AG09309 (cell line): ENCODE results near the gene MAN1A2.
A peak's percentile ranks its signal among the peaks of the same experiment; 100 is the strongest.

Experiments
- DNase-seq: peaks from one replicate; pipeline ENCODE4 v3.0.0-alpha.2; 2010; ENCODE audit warnings: low read depth
- H3K4me3 ChIP-seq: 2 replicates; pipeline ENCODE4 v1.5.1; 2011; ENCODE audit warnings: mild to moderate bottlenecking, low read depth, low read length, moderate library complexity; ENCODE audit not compliant: control insufficient read depth
- TF ChIP-seq, protein P1 (sequence below): IDR thresholded peaks from 2 replicates; pipeline ENCODE4 v1.5.1; 2011; ENCODE audit warnings: mild to moderate bottlenecking, low read depth, low read length, inconsistent platforms; ENCODE audit not compliant: insufficient read depth, control insufficient read depth; ENCODE audit errors: missing control alignments

Gene MAN1A2

DNA sequence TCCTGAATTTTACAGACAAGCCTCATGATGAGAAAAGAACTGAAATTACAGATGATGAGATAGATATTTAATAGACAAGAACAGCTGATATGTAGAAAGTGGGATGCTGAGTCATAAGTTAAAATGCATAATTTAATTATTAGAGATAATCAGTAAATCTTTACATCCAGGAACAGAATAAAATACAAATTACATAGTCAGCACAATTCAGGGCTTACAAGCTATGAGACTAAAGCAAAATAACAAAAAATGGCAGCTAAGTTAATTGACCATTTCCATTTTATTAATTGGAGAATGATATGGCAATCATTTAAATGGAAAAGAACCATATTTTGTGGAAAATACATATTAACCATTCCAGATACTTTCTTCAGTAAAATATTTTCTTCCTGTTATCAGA lies 40.2 kb upstream of the MAN1A2 start:
- TF ChIP-seq, protein P1, sequence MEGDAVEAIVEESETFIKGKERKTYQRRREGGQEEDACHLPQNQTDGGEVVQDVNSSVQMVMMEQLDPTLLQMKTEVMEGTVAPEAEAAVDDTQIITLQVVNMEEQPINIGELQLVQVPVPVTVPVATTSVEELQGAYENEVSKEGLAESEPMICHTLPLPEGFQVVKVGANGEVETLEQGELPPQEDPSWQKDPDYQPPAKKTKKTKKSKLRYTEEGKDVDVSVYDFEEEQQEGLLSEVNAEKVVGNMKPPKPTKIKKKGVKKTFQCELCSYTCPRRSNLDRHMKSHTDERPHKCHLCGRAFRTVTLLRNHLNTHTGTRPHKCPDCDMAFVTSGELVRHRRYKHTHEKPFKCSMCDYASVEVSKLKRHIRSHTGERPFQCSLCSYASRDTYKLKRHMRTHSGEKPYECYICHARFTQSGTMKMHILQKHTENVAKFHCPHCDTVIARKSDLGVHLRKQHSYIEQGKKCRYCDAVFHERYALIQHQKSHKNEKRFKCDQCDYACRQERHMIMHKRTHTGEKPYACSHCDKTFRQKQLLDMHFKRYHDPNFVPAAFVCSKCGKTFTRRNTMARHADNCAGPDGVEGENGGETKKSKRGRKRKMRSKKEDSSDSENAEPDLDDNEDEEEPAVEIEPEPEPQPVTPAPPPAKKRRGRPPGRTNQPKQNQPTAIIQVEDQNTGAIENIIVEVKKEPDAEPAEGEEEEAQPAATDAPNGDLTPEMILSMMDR: no peak
- no peak for DNase-seq
- H3K4me3 ChIP-seq: no peak overlapping the region

DNA sequence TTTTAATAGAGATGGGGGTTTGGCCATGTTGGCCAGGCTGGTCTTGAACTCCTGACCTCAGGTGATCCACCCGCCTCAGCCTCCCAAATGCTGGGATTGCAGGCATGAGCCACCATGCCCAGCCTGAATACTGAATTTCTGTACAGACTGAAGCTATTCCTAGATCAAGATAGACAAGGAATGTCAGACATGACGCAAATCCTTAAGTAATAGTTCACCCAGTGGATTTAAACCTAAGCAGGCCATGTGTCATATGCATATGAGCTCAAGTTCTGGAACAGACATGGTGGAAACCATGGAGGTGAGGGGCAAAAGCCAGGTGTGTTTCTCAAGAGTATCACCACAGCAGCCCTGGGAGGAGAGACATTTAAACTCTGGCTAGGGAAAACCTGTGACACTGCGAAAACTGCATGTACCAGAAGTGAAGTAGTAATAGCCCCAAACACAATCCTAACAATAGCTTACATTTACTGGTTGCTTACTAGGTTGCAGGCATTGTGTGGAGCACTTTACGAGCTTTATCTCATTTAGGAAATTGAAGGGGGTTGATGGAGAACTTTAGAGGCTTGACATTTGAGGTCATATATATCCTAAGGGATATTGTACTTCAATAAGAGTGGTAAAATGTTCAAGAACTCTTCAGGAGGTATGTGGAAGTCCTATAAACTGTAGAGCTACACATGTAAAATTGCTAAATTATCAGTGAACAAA lies 31.7 kb upstream of the MAN1A2 start:
- no peak for DNase-seq
- TF ChIP-seq, protein P1: no peak

DNA sequence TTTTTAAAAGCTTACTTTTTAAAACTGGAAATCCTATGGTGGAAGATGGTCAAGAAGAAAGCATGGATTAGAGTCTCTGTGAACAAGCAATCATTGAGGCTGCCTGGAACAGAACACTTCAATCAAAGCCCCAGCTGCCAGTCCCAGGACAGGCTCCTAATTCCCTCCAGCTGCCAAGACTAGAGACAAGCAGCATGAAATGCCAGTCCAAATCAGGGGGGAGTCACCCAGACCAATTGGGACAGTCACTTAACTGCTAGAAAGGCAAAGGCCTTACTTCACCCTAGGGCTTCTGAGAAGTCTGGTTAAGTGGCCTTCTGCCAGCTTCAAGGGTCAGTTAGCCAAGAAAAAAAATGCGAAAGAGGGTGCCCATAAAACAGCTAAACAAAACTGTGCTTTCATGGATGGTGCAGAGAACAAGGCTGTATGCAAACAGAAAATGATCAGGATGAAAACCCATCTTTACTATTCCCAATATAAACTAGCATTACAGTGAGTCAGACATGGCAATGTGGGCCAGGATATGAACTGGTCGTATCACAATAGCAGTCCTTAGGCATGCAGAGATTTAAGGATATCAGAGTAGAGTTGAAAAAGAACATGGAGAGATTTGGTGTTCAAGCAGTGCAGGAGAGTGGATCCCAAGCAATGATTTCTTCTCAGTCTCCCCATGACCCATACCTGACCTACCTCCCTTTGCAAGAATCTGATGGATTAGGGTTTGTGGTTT lies 31.0 kb upstream of the MAN1A2 start:
- TF ChIP-seq, protein P1: no peak
- DNase-seq: no peak
- H3K4me3 ChIP-seq: no peak overlapping the region

More for the DNA sequence above, 31.7 kb upstream of the MAN1A2 start:
- H3K4me3 ChIP-seq: no peak overlapping the region

DNA sequence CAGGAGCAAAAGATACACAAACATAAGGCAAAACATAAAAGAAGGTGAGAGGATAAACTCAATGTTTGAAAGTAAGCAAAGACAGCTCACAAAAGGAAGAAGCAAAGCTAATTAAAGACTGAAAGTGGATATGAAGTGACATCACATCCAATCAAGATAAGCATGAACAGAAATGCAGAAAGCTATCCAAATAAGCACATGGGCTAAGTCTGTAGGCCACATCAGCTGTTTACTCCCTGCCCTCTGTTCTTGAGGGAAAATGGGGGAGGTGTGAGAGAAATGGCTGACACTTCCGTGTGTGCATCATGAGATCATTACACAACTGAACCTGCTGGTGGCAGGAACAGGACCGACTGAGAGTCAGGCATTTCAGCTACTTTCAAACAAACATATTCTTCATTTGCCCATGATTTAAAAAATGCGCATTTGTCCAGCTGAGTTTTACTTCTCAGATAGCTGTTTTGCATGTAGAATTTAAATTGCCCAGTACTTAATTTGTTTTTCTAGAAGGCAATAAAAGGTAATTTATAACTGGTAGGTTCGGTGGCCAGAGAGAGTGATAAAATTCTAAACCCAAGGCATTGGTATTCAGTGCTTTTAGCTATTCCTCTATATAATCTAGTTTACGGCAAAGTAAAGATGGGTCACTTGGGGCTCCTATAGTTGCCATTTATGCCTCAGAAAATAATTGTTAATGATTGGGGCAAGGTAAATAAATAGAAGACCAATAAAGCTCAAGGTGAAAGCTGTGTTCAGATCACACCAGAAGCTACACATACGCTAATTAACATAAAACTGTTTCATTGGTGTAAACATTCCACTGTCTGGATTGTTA lies 27.2 kb upstream of the MAN1A2 start:
- peak; percentile 21 for DNase-seq
- TF ChIP-seq, protein P1: no peak
- H3K4me3 ChIP-seq: no peak overlapping the region

DNA sequence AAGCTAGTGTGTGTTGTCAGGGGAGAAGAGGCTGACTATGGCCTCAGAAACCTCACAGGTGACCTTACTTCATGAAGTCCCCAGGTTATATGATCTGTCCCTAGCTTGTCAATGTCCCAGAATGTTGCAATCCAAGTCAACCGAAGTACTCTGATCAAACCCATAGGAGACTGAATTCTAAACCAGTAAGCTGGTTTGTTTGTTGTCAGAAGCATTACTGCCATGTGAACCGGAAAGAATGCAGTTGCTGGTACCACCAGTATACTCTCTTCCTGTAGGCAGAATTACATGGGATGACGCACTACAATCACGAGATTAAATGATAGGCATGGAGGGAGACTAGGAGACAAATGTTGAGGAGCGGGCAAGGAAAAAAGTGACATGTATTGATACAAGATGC lies 26.1 kb upstream of the MAN1A2 start:
- no peak overlapping the region for H3K4me3 ChIP-seq
- DNase-seq: no peak

DNA sequence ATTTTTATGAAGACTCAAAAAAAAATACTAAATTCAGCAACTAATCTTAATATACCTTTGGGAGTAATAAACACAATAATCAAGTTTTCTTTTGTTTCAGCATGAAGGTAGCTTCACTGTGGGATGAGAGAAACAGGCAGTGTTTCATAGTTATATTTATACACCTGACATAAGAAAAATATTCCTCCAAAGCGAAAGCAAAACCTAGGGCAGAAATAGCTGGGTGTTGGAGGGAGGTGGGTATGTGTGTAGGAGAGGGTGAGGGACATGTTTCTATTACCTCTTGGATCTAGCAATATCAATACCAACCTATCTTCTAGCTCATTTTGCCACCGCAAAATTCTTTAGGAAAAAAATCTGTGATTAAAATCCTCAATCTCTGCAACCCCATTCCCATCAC lies 24.9 kb upstream of the MAN1A2 start:
- DNase-seq: no peak
- no peak overlapping the region for H3K4me3 ChIP-seq
- TF ChIP-seq, protein P1: no peak

More for the DNA sequence above, 26.1 kb upstream of the MAN1A2 start:
- TF ChIP-seq, protein P1: no peak
